T-helper 1 cell (primary cell): ENCODE data around the gene C9.
"Not testable (repeated sequence)": the region's sequence is repeated elsewhere in the genome, so short reads cannot be mapped to it uniquely, and the experiment has no call there.

Experiments used
- DNase-seq, 5 donors: peaks; one replicate each; pipeline ENCODE4 v3.0.0-alpha.2; 2012 to 2020

Gene C9

DNA sequence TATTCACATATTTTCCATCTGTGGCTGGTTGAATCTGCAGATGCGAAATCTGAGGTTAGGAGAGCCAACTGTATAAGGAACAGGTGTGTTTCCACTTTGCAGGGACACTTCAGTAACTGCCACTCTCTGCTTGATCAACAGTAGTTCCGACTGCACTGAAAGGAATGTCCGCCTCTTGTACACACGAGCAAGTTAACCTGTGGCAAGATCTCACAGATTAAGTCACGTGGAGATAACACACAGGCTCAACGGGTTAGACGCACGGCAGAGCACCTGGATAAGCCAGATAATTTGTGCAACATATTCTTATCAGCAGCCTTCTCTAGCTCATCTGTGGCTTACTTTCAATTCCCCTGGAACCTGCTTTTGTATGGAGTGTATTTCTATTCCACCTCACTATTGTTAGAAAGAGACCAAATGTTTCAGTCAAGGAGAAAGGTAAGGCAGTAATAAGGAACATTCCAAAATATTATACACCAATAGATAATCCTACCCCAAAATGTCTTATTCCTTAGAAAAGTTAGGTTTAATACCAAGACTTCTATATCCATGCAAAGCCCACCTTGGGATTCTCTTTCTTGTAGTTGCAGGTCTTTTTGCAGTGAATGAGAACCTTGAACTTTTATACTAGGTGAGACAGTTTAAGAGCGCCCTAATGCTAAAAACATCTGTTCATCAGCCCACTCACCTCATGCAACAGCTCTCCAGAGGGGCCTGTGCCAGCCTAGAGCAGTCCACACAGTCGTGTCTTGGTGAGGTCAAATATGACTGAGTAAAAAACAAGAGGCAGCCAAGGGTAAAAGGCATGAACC, 6.5 kb upstream of the C9 start:
- DNase-seq = no peak

DNA sequence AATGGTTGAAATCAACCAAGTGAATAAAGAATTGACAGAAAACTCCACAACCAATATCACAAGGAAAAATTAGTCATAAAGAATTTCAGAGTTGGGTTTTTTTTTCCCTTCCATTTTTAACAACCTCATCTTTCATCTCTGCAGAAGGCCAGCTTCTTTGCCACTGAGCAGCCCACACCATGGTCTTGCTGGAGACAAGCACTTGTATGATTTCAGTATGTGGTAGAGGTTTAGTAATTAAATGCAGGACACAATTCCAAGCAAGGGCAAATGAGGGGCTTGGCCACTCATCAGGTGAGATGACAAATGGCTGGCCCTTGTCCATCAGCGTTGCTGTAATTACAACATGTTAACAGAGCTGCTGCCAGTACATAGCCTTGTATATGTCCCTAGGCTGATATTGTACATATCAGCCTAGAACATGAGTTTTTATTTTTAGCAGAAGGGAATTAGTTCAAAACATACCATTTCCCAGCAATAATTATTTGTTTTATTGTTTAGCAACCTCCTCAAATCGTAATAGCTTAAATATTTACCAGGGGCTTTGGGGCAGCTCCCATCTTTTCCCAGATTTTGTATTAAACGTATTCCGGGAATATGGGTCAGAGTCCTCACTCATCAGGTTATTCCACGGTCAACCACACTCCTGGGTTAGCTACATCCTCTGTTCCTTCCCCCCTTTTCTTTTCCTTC, 5.0 kb upstream of the C9 start:
- DNase-seq = no peak

DNA sequence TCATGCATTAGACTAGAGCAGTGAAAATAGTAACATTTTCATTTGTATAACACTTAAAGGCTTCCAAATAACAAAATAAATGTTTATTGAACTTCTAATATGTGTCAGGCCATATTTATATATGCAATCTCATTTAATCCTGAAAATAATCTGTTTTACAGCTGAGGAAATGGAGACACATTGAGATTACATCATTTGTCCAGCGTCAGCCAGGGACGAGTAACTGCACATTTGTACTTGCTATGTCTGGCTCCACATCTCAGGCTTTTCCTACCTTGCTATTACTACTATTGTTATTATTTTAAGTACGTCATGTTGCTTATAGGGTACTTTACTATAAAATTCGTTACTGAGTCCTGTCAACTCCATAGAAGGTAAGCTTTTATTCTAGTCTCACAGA, 3.8 kb upstream of the C9 start:
- no peak for DNase-seq

DNA sequence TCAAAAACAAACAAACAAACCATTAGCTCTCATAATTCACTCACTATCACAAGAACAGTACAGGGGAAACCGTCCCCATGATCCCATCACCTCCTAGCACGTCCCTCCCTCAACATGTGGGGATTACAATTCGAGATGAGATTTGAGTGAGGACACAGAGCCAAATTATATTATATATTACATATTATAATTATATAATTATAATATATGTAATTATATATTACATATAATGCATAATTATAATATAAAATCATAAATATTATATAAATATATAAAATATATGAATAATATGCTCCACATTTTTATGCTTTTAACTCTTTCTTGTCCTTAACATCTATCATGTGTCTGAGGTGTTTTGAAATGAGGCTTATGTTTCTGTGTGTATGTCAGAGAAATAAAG, 3.4 kb upstream of the C9 start:
- DNase-seq = no peak

DNA sequence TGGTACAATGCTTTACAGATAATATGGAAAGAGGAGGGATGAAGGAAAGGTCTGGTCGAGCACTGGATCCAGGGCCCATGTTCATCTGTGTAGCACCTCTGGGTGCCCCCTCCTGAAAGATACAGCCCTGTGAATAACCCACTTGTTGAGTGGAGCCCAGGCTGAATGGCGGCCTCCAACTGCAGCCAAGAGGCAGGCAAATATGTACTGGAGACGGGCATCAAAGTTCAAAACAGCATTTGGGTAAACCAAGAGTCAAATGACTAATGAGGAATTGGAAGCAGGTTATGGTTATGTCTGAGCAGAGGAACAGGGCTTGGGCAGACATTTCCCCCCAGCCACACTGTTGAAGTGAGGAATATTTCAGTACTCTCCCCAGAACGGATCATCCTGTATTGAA, 1.1 kb downstream of the C9 start:
- no peak for DNase-seq

DNA sequence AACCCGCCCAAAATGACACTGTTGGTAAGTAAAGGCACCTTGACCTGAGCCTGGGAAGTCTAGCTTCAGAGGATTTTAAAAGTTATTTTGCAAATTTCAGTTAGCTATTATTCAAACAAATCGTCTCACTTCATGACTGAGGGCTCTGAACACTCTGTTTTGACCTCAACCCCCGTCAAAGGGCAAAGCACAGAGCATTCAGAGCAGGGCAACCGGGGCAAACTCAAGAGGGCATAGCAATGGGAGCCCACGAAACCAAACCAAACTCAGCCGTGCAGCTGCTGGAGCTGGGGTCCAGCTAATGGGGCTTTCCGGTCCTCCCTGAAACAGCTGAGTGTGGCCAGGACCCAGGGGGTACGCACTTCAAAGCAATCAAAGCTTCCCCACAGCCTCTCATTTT, 1.6 kb downstream of the C9 start:
- no peak for DNase-seq

DNA sequence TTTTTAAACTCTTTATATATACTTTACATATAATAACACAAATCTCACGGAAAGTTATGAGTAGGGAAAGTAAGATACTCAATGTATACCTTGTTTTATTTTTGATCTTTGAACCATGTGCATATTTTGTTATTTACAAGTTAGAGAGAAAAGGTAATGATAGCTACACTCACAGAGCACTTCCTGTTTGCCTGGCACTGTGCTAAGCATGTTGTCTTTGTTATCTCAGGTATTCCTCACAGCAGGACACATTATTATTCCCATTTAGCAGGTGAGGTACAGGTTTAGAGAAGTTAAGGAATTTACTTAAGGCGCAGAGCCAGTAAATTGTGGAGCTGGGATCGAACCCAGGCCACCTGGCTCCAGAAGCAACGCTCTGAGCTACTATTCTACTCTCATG, 3.0 kb downstream of the C9 start:
- DNase-seq = no peak

DNA sequence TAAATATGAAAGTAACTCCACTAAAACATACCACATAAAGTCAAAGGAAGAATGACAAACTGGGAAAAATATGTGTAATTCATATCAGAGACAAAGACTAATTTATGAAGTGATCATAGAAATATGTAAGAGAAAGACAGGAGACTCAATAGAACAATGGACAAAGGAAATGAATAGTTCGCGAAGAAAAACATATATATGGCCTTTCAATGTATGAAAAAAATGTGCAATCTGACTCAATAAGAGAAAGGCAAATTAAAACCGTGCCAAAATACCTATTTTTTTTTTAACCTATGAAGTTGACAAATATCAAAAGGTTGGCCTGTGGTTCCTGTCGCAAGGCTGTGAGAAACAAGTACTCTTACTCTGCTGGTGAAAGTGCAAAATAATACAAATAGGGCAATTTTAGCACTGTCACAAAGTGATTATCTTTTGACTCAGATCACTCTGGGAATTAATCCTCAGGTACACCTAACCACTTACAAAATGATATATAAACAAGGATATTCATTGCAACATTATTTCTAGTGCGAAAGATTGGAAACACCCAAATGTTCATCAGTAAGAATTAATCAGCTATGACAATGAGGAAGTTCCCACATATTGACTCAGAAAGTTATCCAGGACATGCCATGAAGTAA, 3.7 kb downstream of the C9 start:
- DNase-seq = no peak

DNA sequence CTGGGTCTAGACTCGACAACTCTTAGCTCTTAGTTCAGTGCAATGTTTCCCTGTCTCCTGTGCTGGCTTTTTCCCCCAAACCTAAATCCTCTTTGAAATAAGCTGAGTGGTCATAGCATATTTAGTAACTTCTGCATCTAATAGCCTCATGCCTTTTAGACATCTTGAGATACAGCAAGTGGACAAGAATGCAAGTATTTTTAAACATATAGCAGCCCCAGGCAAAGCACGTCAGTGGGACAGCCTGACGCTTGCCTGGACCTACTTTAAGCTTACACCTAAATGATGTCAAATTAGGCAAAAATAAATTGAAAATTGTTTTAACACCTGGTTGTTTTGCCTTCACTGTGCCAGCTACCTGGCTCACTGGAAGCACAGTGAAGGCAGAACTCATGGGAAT, 8.0 kb downstream of the C9 start:
- DNase-seq = no peak

DNA sequence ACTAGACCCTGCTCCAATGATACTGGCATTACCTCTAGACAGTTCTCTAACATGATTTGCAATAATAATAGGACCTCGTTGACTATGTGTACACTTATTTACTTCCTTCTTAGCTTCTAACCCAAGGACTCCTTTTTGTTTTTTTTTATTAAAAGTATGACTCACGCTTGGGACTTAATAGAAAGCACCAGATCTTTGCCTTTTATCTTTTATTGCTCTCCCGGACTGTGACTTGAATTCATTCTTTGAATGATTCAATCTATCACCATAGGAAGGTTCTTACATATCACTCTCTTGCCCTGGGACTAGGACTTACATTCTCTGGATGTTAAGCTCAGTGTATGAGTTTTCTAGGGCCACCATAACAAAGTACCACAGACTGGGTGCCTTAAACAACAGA, 9.0 kb downstream of the C9 start:
- DNase-seq = no peak

DNA sequence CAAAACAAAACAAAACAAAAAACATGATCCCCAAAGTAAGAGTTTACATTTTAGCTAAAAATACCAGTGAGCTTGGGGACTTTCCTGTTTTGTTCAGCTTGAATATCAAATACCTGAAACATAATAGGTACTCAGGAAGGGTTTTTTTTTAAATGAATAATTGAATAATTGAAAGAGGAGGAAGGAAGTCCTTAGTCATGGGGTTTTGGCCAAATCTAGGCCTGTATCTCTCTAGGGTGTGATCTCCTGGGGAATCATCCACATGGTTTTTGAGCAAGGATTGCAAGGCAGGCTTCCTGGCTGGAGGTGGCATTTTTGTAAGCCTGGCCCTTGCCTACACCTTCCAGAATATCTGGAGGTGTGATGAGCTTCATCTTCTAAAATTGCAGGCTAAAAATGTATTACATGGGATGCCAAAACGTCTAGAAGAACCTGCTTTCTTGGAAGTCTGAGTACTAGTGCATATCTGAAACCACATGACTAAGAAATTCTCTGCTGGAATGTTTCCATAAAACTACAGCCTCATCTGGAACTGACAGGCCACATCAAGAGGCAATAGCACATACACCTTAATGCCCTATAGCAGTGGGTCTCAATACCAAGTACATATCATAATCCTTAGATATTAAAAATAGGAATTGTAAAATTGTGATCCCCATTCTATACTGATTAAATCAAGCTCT, 10.4 kb downstream of the C9 start:
- no peak for DNase-seq

DNA sequence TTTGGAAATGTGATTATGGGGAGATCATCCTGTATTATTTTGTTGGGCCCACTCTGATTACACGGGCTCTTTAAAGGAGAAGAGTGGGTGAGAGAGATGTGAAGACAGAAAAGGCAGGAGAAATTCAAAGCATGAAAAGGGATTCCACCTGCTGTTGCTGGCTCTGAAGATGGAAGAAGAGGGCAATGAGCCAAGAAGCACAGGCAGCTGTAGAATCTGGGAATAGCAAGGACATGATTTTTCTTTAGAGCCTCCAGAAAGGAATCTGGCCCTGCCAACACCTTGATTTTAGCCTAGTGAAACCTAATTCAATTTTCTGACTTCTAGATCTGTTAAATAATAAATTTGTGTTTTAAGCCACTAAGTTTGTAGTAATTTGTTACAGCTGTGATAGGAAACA, 11.3 kb downstream of the C9 start:
- DNase-seq = no peak

DNA sequence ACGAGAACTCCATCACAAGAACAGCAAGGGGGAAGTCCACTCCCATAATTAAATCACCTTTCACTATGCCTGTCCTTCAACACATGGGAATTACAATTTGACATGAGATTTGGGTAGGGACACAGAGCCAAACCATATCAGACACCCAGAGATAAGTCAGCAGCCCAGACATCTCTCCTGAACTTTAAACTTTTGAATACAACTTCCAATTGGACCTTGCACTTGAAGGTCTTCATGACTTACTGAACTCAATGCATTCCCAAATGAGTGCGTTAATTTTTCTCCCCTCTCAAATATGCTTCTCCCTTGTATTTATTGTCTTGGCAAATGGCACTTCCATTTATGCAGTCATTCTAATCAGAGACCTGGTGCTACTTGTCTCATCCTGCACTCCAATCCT, 12.1 kb downstream of the C9 start:
- DNase-seq = no peak

DNA sequence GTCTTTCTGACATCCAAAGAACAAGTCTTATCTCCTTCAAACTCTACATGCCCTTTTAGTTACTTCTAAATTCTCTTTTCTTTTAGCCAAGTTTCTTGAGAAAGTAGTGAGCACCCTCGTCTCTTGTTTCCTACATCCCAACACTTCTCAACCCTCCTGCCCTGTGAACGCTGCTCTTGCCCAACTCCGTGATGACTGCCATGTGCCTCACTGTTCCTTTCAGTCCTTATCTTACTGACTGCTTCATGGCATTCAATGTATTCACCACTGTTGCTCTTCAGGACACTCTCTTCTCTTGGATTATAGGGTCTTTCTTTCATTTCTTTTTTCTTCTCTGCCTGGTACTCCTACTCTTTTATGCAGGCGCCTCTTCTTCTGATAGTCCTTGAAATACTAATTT, 14.8 kb downstream of the C9 start:
- DNase-seq = no peak

DNA sequence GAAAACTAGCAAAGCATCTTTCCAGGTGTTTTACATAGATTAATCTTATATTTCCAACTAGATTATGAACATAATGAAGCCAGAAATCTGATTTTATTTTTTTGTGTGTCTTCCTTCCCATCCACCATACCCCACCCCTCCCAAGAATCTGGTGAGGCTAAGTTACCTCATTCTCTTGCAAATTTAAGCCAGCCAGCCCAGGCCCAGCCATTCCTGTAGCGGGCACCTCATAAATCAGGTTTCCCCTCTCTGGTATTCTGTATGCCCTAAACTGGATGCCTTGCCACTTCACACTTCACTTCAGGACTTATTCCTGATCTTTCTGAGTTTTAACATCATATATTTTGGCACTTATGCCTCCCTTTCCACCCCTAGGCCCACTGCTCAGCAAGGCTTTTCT, 21.8 kb downstream of the C9 start:
- no peak for DNase-seq

DNA sequence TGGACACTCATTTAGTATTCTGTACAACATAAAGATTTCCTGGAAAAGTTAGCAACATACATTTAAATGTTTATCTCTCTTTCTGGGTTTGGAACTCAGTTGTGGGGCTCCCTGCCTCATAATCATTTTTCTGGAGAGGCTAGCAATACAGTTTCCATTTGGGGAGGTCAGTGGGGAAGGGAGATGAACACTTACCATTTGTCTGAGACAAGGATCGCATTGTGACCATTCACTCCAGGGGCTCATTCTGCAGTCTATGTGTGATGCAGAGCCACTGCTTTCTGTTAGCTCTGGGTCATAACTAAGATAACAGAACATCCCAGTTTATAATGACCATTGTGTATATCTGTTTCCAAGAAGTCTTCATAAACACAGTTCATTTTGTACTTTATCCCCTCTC, 22.4 kb downstream of the C9 start:
- DNase-seq = no peak

DNA sequence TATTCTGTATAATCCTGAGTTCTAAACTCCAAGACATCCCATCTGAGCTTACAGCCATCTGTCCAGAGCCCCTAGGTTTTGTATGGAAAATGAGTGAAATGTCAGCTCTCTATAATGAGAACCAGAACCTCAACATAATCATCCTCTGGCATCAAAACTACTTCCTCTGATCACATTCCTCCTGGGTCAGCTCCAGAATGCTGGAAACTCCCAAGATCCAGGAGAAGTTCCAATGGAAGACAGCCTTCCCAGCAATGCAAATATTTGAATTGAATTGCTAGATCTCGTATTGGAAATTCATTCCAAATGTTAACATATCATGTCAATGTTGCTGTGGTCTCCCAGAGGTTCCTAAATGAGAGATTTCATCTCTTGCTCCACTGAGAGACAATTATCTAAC, 23.8 kb downstream of the C9 start:
- no peak for DNase-seq

DNA sequence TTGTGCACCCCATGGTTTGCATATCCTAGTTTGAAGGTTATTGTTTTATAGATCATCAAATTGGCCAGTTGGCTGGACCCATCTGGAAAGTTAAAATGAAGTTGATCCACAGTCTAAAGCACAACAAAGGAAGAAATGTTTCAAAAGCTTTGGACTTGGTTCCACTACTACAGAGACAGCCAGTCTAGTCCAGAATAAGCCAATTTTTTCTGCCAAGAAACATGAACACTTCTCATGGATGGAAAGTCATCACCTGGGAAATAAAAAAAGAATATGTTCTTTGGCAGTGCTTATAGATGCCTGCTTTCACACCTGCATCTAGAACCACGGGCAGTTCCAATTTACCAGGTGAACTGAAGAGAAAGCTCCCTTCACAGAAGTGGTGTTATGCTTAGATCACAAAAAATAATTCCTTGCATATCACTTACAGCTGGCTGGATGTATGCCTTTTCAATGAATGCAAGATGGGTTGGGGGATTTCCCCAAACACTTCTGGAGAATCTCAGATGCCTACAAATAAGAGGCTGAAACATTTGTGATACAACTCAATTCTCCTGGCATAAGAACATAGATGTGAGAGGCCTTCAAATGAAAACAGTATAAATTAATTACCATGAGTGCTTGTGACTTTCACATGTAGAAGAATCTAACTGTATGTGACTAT, 26.9 kb downstream of the C9 start:
- no peak for DNase-seq

DNA sequence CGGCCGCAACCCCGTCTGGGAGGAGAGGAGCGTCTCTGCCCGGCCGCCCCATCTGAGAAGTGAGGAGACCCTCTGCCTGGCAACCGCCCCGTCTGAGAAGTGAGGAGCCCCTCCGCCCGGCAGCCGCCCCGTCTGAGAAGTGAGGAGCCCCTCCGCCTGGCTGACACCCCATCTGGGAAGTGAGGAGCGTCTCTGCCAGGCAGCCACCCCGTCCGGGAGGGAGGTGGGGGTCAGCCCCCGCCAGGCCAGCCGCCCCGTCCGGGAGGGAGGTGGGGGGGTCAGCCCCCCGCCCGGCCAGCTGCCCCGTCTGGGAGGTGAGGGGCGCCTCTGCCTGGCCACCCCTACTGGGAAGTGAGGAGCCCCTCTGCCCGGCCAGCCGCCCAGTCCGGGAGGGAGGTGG, 30.0 kb downstream of the C9 start:
- not testable (repeated sequence) for DNase-seq

DNA sequence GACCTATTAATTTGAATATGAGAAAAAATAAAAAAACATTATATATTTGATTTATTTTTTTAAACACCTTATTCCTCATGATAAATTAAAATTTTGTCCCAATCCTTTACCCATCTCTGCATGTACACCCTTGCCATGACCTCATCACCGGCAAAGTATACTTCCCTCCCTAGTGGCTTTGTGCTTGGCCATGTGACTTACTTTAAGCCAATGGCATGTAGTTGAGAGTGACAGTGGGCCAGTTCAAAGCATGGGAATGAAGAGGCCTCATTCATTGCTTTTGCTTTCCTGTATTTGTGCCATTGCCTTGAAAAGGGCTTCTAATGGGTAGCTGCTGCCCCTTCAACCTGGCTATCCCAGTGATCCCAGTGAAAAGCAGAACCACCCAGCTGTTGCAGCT, 31.2 kb downstream of the C9 start:
- DNase-seq = no peak

DNA sequence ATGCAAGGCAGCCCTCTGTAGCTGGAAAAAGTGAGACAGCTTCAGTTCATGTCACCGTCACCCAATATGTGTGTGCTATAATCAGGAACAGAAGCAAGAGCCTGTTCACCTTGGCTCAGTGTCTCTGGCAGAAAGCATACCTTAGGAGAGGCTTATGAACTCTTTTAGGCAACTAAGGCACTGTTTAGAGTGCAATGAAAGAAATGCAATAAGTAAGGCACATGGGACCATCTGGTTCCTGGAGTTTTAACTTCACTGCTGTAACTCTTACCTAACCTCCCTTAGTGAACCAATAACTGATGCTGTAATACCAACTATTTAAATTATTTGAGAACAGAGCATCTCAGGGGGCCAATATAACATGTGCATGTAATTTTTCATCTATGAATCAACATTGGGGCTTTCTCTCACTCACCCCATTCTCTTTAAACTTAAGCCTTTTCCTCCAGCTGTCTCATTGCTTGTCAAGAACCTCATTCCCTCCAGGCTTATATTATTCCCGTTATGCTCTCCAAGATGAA, 32.4 kb downstream of the C9 start:
- no peak for DNase-seq

DNA sequence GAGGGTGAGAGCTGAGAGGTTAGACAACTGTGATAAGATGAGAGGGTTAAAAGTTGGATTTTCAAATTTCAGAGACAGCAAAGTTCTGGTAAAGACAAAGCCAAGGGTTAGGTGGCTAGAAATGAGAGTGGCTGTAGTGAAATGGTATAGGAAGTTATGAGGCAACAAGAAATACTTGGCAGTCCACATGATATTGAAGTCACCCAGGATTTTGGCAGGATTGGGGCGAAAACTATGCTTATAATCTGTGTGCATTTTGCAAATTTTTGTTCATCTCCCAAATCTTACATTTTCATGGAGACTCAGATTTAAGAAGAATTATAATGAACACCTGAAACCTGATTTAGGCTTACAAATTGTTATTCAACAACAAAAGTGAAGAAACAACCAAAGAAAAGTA, 35.6 kb downstream of the C9 start:
- DNase-seq = no peak

DNA sequence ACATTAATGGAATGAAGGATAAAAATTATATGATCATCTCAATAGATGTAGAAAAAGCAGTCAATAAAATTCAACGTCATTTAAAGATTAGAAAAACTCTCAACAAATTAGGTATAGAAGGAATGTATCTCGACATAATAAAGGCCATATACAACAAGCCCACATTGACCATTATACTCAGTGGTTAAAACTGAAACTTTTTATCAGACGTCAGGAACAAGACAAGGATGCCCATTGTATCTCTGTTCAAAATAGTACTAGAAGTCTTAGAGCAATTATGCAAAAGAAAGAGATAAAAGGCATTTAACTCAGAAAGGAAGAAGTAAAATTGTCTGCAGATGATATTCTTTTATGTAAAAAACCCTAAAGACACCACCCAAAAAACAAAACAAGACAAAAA, 40.8 kb downstream of the C9 start:
- no peak for DNase-seq
